ENCODE data around the gene NR6A1. TPM values are rescaled to one million over a fixed set of nuclear protein-coding genes. Genes with fewer than 3 reads are reported as not detected.
"Not testable (repeated sequence)": the region's sequence is repeated elsewhere in the genome, so short reads cannot be mapped to it uniquely, and the experiment has no call there.

NR6A1 gene
- total RNA-seq, 1 donor from 2014 or later = 1.2 TPM

GRCh38 chr9:124773473-124774128 is 2.5 kb upstream of the NR6A1 start:
- TF ChIP-seq POLR2AphosphoS5 (IDR thresholded peaks at IDR 0.05; ENCODE audit: insufficient read depth in 1 of 2, low read depth in 1 of 2) = no peak
- TF ChIP-seq CTCF (IDR thresholded peaks at IDR 0.05) = no peak
- TF ChIP-seq POLR2A (IDR thresholded peaks at IDR 0.05) = no peak
- Histone ChIP-seq H3K4me1 (peaks cover 47% of the 10 kb centered on the region), H3K9me3 (no peaks in the 10 kb centered on the region), H3K27me3 (no peaks in the 10 kb centered on the region), H3K36me3 (no peaks in the 10 kb centered on the region), H3K27ac (no peak overlapping the region), H3K4me3 (no peak overlapping the region)
- intact Hi-C loops (cut with DNase I) = loop anchor here (2.0 to 10.0 kb wide), 3 partner anchors 64 to 371 kb away; partner anchors contain the start of genes SCAI and WDR38
- no peak for DNase-seq (ENCODE audit: extremely low spot score in 2 of 2)

- peaks cover 39% of the 10 kb centered on the region for H3K4me1 ChIP-seq
- intact Hi-C loops (cut with DNase I) = loop anchor here (2.0 to 10.0 kb wide), 3 partner anchors 64 to 372 kb away; partner anchors contain the start of genes SCAI and WDR38
- DNase-seq (ENCODE audit: extremely low spot score in 2 of 2); H3K27ac ChIP-seq; H3K4me3 ChIP-seq; H3K9me3 ChIP-seq; H3K27me3 ChIP-seq; H3K36me3 ChIP-seq: not testable (repeated sequence)
Observed at GRCh38 chr9:124772877-124773276, 1.8 kb upstream of the NR6A1 start.

DNA sequence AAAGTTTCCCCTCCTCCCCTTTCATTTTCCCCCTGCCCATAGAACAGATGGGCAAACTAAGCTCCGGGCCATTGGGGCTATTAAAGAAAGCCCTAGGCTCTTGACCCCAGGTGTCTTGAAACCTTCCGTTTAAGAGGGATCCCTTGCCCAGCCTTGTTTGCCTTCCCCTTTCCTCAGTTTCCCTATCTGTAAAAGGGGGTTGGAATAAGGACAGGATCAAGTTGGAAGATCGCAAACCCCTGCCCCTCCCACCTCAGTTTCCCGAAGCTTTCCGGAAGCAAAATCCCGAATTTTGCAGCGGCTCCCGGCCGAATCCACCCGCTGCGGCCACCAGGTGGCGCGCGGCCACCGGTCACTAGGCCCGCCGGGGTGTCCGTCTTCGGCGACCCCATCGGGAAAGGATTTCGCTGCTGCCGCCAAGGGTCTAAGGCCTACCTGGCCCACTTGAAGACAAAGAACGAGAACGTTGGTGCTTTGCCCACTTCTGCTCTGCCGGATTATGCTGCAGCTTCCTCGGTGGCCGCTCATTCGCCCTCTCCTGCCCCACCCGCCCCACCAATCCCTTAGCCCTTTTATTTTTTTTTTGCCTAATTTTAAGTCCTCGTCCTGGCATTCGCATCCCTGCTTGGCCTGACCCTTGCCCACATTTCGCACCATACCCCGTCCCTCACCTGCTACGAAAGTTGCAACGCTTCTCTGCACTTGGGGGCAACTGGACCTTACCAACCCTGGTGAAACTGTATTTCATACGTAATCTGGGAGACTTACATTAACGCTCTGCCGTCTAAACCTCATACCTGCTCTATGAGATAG is 962 bp upstream of the NR6A1 start:
- peak overlapping the region; percentile 47 for H3K27ac ChIP-seq
- intact Hi-C loops (cut with DNase I) = loop anchor here (2.0 to 10.0 kb wide), 3 partner anchors 65 to 373 kb away; partner anchors contain the start of genes SCAI and WDR38
- no peak for DNase-seq (ENCODE audit: extremely low spot score in 2 of 2)
- no peak for TF ChIP-seq POLR2A (IDR thresholded peaks at IDR 0.05)
- peak; percentile 91 to 99 (median 94) for TF ChIP-seq CTCF (IDR thresholded peaks at IDR 0.05)
- peak overlapping the region; percentile 57 to 79 for H3K4me3 ChIP-seq
- H3K27me3 ChIP-seq = no peaks in the 10 kb centered on the region
- peaks cover 32% of the 10 kb centered on the region for H3K4me1 ChIP-seq
- no peaks in the 10 kb centered on the region for H3K9me3 ChIP-seq
- no peaks in the 10 kb centered on the region for H3K36me3 ChIP-seq

DNA sequence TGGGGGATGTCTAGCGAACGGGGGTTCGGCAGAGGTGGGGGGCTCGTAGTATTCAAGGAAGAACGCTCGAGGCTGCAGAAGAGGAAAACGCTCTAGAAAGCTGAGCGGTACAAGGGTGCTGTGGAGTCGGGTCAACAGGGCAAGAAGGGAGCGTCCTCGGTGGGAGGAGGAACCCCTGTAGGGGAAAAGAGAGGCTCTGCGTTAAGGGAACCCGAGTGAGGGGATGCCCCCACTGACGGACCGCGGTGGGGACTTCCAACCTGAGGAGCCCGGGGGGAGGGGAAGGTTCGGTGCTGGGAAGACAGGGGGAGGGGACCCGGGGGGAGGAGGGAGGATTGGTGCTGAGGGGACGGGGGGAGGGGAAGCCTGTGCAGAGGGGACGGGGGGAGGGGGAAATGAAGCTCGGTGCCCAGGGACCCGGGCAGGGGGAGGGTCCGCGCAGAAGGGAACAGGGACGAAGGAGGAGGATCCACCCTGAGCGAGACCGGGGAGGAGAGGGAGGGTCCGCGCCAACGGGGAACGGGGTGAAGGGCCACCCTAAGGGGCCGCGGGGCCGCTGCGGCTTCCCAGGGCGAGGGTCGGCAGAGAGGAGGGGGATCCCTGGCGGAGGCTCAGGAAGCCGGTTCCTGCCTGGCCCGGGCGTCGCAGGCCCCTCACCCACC is 621 bp downstream of the NR6A1 start:
- no peak for DNase-seq (ENCODE audit: extremely low spot score in 2 of 2)
- TF ChIP-seq POLR2AphosphoS5 (IDR thresholded peaks at IDR 0.05; ENCODE audit: insufficient read depth in 1 of 2, low read depth in 1 of 2) (no peak), CTCF (IDR thresholded peaks at IDR 0.05) (no peak), POLR2A (IDR thresholded peaks at IDR 0.05) (no peak)
- no peaks in the 10 kb centered on the region for H3K36me3 ChIP-seq
- peak overlapping the region; percentile 57 to 79 for H3K4me3 ChIP-seq
- peaks cover 26% of the 10 kb centered on the region for H3K4me1 ChIP-seq
- intact Hi-C loops (cut with DNase I) = loop anchor here (5.0 to 10.0 kb wide), 2 partner anchors 67 to 374 kb away; partner anchors contain the start of gene SCAI
- H3K27me3 ChIP-seq = no peaks in the 10 kb centered on the region
- peak overlapping the region; percentile 73 for H3K27ac ChIP-seq
- H3K9me3 ChIP-seq = no peaks in the 10 kb centered on the region

DNA sequence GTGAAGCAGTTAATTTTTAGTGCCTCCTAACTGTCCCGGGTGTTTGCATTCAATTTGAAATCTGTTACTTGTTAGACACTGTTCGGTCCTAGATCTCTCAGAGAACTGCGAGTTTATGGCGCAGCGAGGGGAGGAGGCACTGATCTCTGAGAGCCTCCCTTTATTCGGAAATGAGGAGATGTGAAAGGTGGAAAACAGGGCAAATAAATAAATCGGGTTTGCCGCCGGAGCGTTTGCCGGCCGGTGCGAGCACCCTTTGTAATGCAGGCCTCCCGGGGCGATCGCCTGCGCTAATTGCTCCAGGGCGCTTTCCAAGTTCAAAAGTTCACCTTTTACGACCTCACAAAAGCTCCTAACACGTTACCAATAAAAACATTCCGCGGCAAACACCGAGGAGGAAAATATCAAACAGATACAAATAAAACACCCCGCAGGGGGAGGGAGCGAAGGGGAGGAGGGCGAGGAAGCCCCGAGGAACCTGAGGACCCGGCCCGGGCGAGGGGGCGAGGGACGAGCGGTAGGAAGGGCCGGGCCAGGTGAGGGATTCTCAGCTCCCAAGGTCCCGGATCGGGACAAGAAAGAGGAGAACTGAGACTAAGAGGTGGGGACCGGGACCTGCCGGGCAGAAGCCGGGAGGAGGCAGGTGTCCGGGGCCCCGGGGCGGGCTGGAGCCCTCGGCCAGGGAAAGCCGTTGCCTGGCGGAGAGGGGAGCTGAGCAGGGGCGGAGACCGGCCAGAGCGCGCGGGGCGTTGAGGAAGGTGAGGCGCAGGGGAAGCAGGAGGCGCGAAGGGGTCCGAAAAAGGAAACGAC is 1.4 kb downstream of the NR6A1 start:
- H3K36me3 ChIP-seq = no peaks in the 10 kb centered on the region
- H3K4me3 ChIP-seq = peak overlapping the region; percentile 57 to 79
- no peak for DNase-seq (ENCODE audit: extremely low spot score in 2 of 2)
- H3K4me1 ChIP-seq = peaks cover 26% of the 10 kb centered on the region
- intact Hi-C loops (cut with DNase I) = loop anchor here (5.0 to 10.0 kb wide), 2 partner anchors 68 to 375 kb away; partner anchors contain the start of gene SCAI
- H3K27me3 ChIP-seq = no peaks in the 10 kb centered on the region
- no peak overlapping the region for H3K27ac ChIP-seq
- TF ChIP-seq POLR2A (IDR thresholded peaks at IDR 0.05) (no peak), POLR2AphosphoS5 (IDR thresholded peaks at IDR 0.05; ENCODE audit: insufficient read depth in 1 of 2, low read depth in 1 of 2) (peak in 1 of 2 donors; percentile 36), CTCF (IDR thresholded peaks at IDR 0.05) (no peak)
- H3K9me3 ChIP-seq = no peaks in the 10 kb centered on the region
